ENCODE measurements around the gene SMIM43. TPM values are rescaled to one million over a fixed set of nuclear protein-coding genes. Genes with fewer than 3 reads are reported as not detected.

The SMIM43 gene
- total and polyA plus RNA-seq, 2 of the 8 experiments (the other 6 are each of a cell fraction or from before 2014, with no cell fraction given) = 0.50 to 0.94 TPM

- POLR2A ChIA-PET (ENCODE audit: partially characterized antibody) = no interaction called here
- Histone ChIP-seq H4K91ac (replicated peaks; ENCODE audit: insufficient read length, low read length) (no peak overlapping the region), H3K23me2 (ENCODE audit: low read depth, low read length) (no peaks in the 10 kb centered on the region), H2BK5ac (ENCODE audit: low read depth, low read length) (no peak overlapping the region), H3K79me2 (ENCODE audit: control insufficient read depth in 1 of 2, insufficient read depth in 2 of 2, low read length in 2 of 2) (no peaks in the 10 kb centered on the region), H3K4me2 (ENCODE audit: insufficient read depth in 1 of 2, low read depth in 2 of 2, low read length in 2 of 2) (no peak overlapping the region), H3K27me3 (replicated peaks in 1 of 4; ENCODE audit: control insufficient read depth in 3 of 4, extremely low read depth in 1 of 4, insufficient read depth in 3 of 4, low read length in 3 of 4) (no peaks in the 10 kb centered on the region), H3K79me1 (ENCODE audit: low read depth, low read length) (no peaks in the 10 kb centered on the region), H3K56ac (replicated peaks; ENCODE audit: insufficient read length, low read depth, low read length) (no peak overlapping the region), H3K9ac (replicated peaks in 1 of 4; ENCODE audit: extremely low read depth in 1 of 4, low read depth in 3 of 4, low read length in 3 of 4) (no peak overlapping the region), H4K20me1 (replicated peaks in 1 of 2; ENCODE audit: control insufficient read depth in 1 of 2, insufficient read depth in 2 of 2, low read length in 2 of 2) (no peaks in the 10 kb centered on the region), H3K14ac (ENCODE audit: insufficient read length) (no peak overlapping the region), H4K8ac (ENCODE audit: extremely low read depth, insufficient read depth, low read length) (no peak overlapping the region), H4K5ac (ENCODE audit: insufficient read length, low read depth, low read length) (no peak overlapping the region), H3K4ac (replicated peaks; ENCODE audit: insufficient read length, low read depth, low read length) (no peak overlapping the region), H3K23ac (ENCODE audit: insufficient read length) (no peak overlapping the region), H2AK5ac (ENCODE audit: low read depth, low read length) (no peak overlapping the region), H3K36me3 (ENCODE audit: control insufficient read depth in 2 of 4, insufficient read depth in 4 of 4, low read length in 3 of 4) (no peaks in the 10 kb centered on the region), H3K4me1 (replicated peaks in 1 of 4; ENCODE audit: control insufficient read depth in 3 of 4, insufficient read depth in 4 of 4, low read length in 3 of 4) (peaks cover 0 to 4% (median 0%) of the 10 kb centered on the region in 4 experiments; a peak in 1 of 7 replicates), H2BK15ac (ENCODE audit: low read length) (no peak overlapping the region), H2BK20ac (ENCODE audit: low read length) (no peak overlapping the region), H3K4me3 (ENCODE audit: extremely low read depth in 1 of 4, insufficient read depth in 2 of 4, low read depth in 3 of 4, low read length in 4 of 4) (no peak overlapping the region), H2BK12ac (ENCODE audit: low read depth, low read length) (no peak overlapping the region), H2BK120ac (replicated peaks; ENCODE audit: low read depth, low read length) (no peak overlapping the region), H3K27ac (ENCODE audit: low read depth, low read length) (no peak overlapping the region), H3K9me3 (ENCODE audit: insufficient read depth in 2 of 2, low read depth in 1 of 2, low read length in 1 of 2) (no peaks in the 10 kb centered on the region), H2AFZ (ENCODE audit: low read length) (no peak overlapping the region), H3K18ac (ENCODE audit: extremely low read depth, low read length) (no peak overlapping the region)
- CTCF ChIA-PET (ENCODE audit: partially characterized antibody) = interaction anchor here (0.7 to 1.4 kb wide), 9 partner anchors 12 to 357 kb away, joined by 3 to 5 read pairs (median 3); partner anchors contain the start of gene ANXA5
- no peak for FAIRE-seq
- DNase-seq (ENCODE audit: low read depth in 1 of 2, low spot score in 2 of 2) = no peak
- WGBS, 2 experiments (ENCODE audit: extremely low coverage in 1 of 2, insufficient coverage in 1 of 2, insufficient read length in 1 of 2, insufficient replicate concordance in 2 of 2, low coverage in 1 of 2, low lambda C conversion rate in 2 of 2, missing lambda C conversion rate in 1 of 2) = 86% methylated on average over 4 of the region's 4 CpGs; no CpG with 5 or more reads in 1 of the 2 experiments
- TF ChIP-seq SRF (IDR thresholded peaks at IDR 0.05; ENCODE audit: low read depth, low read length) = no peak
- TF ChIP-seq EP300 (IDR thresholded peaks at IDR 0.05; ENCODE audit: borderline replicate concordance in 1 of 2, low read depth in 2 of 2, low read length in 2 of 2) = no peak
- TF ChIP-seq E2F6 (IDR thresholded peaks at IDR 0.05) = no peak
- no peak for TF ChIP-seq CREB1 (IDR thresholded peaks at IDR 0.05)
- TF ChIP-seq POLR2A (IDR thresholded peaks at IDR 0.05; ENCODE audit: control extremely low read depth in 1 of 2, low read depth in 2 of 2, low read length in 2 of 2) = no peak
- TF ChIP-seq MAX (IDR thresholded peaks at IDR 0.05) = no peak
- TF ChIP-seq EZH2 (IDR thresholded peaks at IDR 0.05; ENCODE audit: low read depth, low read length, severe bottlenecking) = no peak
- TF ChIP-seq GABPA (IDR thresholded peaks at IDR 0.05; ENCODE audit: borderline replicate concordance, insufficient read depth, low read length) = no peak
- TF ChIP-seq HDAC6 (IDR thresholded peaks at IDR 0.05; ENCODE audit: low read depth, low read length) = no peak
- TF ChIP-seq TAF7 (optimal IDR thresholded peaks at IDR 0.05; ENCODE audit: borderline replicate concordance, low read depth, low read length) = no peak
- no peak for TF ChIP-seq YY1 (IDR thresholded peaks at IDR 0.05; ENCODE audit: low read depth, low read length)
- TF ChIP-seq GTF2F1 (IDR thresholded peaks at IDR 0.05; ENCODE audit: borderline replicate concordance, low read depth, low read length) = no peak
- TF ChIP-seq EGR1 (IDR thresholded peaks at IDR 0.05; ENCODE audit: borderline replicate concordance, low read depth, low read length) = no peak
- TF ChIP-seq MAFK (IDR thresholded peaks at IDR 0.05; ENCODE audit: low read depth, low read length) = no peak
- no peak for TF ChIP-seq CHD2 (IDR thresholded peaks at IDR 0.05; ENCODE audit: low read length)
These were observed 36.9 kb downstream of the SMIM43 start for GRCh38 chr4:121728066-121728465.

Measured in H1 (cell line).